ENCODE data around the gene BABAM1. TPM values are rescaled to one million over a fixed set of nuclear protein-coding genes. Genes with fewer than 3 reads are reported as not detected.

Gene BABAM1
- total and polyA plus RNA-seq, 2 experiments from 2014 or later, result 82.7 to 90.3 TPM

DNA sequence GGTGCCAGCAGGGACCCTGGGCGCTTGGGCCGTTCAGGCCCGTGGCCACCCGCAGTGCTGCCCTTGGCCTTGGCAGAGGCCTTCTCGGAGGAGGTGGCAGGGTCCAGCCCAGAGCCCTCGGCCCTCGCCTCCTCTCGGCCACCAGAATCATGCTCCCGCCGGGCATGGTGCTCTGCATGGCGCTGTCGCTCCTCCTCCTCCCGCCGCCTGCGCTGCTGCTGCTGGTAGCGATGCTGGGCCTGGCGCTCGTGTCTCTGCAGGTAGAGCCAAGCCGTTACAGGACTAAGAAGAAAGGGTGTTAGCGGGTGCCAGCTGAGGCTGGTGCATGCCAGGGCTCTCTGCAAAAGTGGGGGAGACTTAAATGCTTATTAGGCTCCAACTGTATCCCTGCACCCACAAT is 57.9 kb downstream of the BABAM1 start:
- H3K9ac ChIP-seq, result no peak overlapping the region
- 0 out of 2 replicates have a peak, but pooled peaks cover 12% of the 10 kb centered on the region for H3F3A ChIP-seq (ENCODE audit: insufficient read depth)
- H3K4me2 ChIP-seq (ENCODE audit: unreplicated experiment), result no peak overlapping the region
- no peaks in the 10 kb centered on the region for H4K20me1 ChIP-seq (ENCODE audit: insufficient read depth)
- H3K79me2 ChIP-seq (ENCODE audit: insufficient read depth), result no peaks in the 10 kb centered on the region
- no peaks in the 10 kb centered on the region for H3K4me1 ChIP-seq (ENCODE audit: insufficient read depth)
- no peak overlapping the region for H3K27ac ChIP-seq
- no peaks in the 10 kb centered on the region for H3K27me3 ChIP-seq (replicated peaks; ENCODE audit: insufficient read depth)
- DNase-seq, result no peak
- TF ChIP-seq EZH2 (IDR thresholded peaks at IDR 0.05; ENCODE audit: insufficient read depth, poor library complexity, severe bottlenecking) (no peak), EZH2phosphoT487 (IDR thresholded peaks at IDR 0.05; ENCODE audit: insufficient read depth, low read depth) (no peak)
- WGBS, 2 experiments (ENCODE audit: low coverage in 1 of 2, low lambda C conversion rate in 2 of 2, missing lambda C conversion rate in 2 of 2), result 91 to 97% methylated on average over 17 to 20 of the region's 20 CpGs
- H3K9me3 ChIP-seq (ENCODE audit: low read depth), result no peaks in the 10 kb centered on the region
- H2AFZ ChIP-seq, result no peak overlapping the region
- H3K4me3 ChIP-seq, result no peak overlapping the region
- no peaks in the 10 kb centered on the region for H3K9me2 ChIP-seq (ENCODE audit: insufficient read depth)
- in situ Hi-C loops (cut with MboI), result no loop called here
- no peaks in the 10 kb centered on the region for H3K36me3 ChIP-seq (ENCODE audit: low read depth)

DNA sequence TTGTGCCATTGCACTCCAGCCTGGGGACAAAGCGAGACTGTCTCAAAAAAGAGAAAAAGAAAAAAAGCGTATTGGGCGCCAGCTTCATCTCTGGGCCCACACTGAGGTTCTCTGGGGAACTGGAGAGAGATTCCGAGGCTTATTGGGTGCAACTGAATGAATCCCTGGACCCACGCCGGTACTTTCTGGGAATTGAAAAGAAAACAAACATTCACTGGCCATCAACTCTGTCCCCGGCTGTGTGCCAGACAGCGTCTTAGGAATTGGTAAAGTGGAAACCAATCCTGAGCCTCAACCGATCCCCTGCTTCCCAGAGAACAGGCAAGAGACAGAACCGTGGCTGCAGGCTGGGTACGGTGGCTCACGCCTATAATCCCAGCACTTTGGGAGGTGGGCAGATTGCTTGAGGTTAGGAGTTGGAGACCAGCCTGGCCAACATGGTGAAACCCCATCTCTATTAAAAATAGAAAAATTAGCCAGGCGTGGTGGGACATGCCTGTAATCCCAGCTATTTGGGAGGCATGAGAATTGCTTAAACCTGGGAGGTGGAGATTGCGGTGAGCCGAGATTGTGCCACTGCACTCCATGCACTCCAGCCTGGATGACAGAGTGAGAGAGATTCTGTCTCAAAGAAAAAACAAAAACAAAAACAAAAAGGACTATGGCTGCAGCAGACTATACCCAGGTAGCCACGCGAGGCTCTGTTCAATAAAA is 58.8 kb downstream of the BABAM1 start:
- Histone ChIP-seq H3K79me2 (ENCODE audit: insufficient read depth) (no peaks in the 10 kb centered on the region), H3K4me2 (ENCODE audit: unreplicated experiment) (no peak overlapping the region), H3K4me1 (ENCODE audit: insufficient read depth) (no peaks in the 10 kb centered on the region), H4K20me1 (ENCODE audit: insufficient read depth) (no peaks in the 10 kb centered on the region), H2AFZ (no peak overlapping the region), H3K27ac (no peak overlapping the region), H3K9ac (no peak overlapping the region), H3K9me2 (ENCODE audit: insufficient read depth) (no peaks in the 10 kb centered on the region), H3K27me3 (replicated peaks; ENCODE audit: insufficient read depth) (no peaks in the 10 kb centered on the region), H3K36me3 (ENCODE audit: low read depth) (no peaks in the 10 kb centered on the region), H3K4me3 (no peak overlapping the region), H3F3A (ENCODE audit: insufficient read depth) (0 out of 2 replicates have a peak, but pooled peaks cover 12% of the 10 kb centered on the region), H3K9me3 (ENCODE audit: low read depth) (no peaks in the 10 kb centered on the region)
- DNase-seq, result no peak
- in situ Hi-C loops (cut with MboI), result no loop called here
- TF ChIP-seq EZH2 (IDR thresholded peaks at IDR 0.05; ENCODE audit: insufficient read depth, poor library complexity, severe bottlenecking) (no peak), EZH2phosphoT487 (IDR thresholded peaks at IDR 0.05; ENCODE audit: insufficient read depth, low read depth) (no peak)
- WGBS, 2 experiments (ENCODE audit: low coverage in 1 of 2, low lambda C conversion rate in 2 of 2, missing lambda C conversion rate in 2 of 2), result 57 to 60% methylated on average over 17 of the region's 17 CpGs

DNA sequence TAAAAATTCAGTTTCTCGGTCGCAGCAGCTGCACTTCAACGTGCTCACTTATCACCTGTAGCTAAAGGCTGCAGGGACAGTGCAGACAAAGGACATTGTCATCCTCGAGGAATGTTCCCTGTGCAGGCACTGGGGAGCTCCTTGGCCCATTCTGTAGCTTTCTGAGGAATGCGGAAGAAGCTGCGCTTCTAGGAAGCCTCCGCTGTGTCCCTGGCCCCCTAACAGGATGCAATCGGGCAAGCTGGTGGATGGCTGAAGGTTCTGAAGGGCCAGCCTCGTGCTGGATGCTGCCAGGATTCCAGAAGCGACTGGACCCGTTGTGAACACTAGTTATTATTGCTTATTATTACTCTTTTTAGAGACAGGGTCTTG is 59.3 kb downstream of the BABAM1 start:
- in situ Hi-C loops (cut with MboI), result no loop called here
- WGBS, 2 experiments (ENCODE audit: low coverage in 1 of 2, low lambda C conversion rate in 2 of 2, missing lambda C conversion rate in 2 of 2), result 85% methylated on average over 11 of the region's 11 CpGs
- Histone ChIP-seq H3K4me2 (ENCODE audit: unreplicated experiment) (no peak overlapping the region), H3K4me1 (ENCODE audit: insufficient read depth) (no peaks in the 10 kb centered on the region), H3F3A (ENCODE audit: insufficient read depth) (0 out of 2 replicates have a peak, but pooled peaks cover 12% of the 10 kb centered on the region), H2AFZ (no peak overlapping the region), H3K9me3 (ENCODE audit: low read depth) (no peaks in the 10 kb centered on the region), H3K9me2 (ENCODE audit: insufficient read depth) (no peaks in the 10 kb centered on the region), H3K27me3 (replicated peaks; ENCODE audit: insufficient read depth) (no peaks in the 10 kb centered on the region), H4K20me1 (ENCODE audit: insufficient read depth) (no peaks in the 10 kb centered on the region), H3K79me2 (ENCODE audit: insufficient read depth) (no peaks in the 10 kb centered on the region), H3K4me3 (no peak overlapping the region), H3K36me3 (ENCODE audit: low read depth) (no peaks in the 10 kb centered on the region), H3K27ac (no peak overlapping the region), H3K9ac (no peak overlapping the region)
- TF ChIP-seq EZH2phosphoT487 (IDR thresholded peaks at IDR 0.05; ENCODE audit: insufficient read depth, low read depth) (no peak), EZH2 (IDR thresholded peaks at IDR 0.05; ENCODE audit: insufficient read depth, poor library complexity, severe bottlenecking) (no peak)
- DNase-seq, result no peak

DNA sequence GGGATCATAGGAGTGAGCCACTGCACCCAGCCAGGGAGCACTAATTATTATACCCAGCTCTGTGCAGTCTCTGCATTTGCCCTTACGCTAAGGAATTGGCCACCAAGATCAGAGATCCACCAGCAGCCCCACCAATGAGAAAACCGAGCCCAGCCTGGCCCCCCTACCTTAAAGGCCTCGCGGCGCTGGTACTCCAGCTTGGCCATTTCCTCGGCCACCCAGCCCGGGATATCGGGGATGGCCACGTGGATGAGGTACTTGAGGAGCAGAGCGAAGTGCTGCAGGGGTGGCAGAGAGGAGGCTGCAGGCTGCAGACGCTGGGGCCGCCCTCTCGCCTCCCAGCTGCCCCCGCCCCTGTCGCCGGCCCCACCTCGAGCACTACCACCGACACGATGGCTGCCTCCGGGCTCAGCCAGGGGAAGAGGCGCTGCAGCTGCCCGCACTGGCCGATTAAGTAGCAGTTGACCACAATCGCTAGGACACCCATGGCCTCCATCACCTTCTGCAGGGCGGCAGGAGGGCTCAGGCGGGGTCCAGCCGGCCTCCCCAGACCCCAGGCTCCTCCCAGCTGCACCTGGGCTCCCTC is 59.9 kb downstream of the BABAM1 start:
- Histone ChIP-seq H3K27ac (no peak overlapping the region), H3K36me3 (ENCODE audit: low read depth) (no peaks in the 10 kb centered on the region), H3K9me2 (ENCODE audit: insufficient read depth) (no peaks in the 10 kb centered on the region), H2AFZ (no peak overlapping the region), H4K20me1 (ENCODE audit: insufficient read depth) (no peaks in the 10 kb centered on the region), H3K9me3 (ENCODE audit: low read depth) (no peaks in the 10 kb centered on the region), H3F3A (ENCODE audit: insufficient read depth) (0 out of 2 replicates have a peak, but pooled peaks cover 12% of the 10 kb centered on the region), H3K27me3 (replicated peaks; ENCODE audit: insufficient read depth) (no peaks in the 10 kb centered on the region), H3K4me1 (ENCODE audit: insufficient read depth) (no peaks in the 10 kb centered on the region), H3K9ac (no peak overlapping the region), H3K79me2 (ENCODE audit: insufficient read depth) (no peaks in the 10 kb centered on the region), H3K4me3 (no peak overlapping the region), H3K4me2 (ENCODE audit: unreplicated experiment) (no peak overlapping the region)
- TF ChIP-seq EZH2phosphoT487 (IDR thresholded peaks at IDR 0.05; ENCODE audit: insufficient read depth, low read depth), result no peak
- no peak for TF ChIP-seq EZH2 (IDR thresholded peaks at IDR 0.05; ENCODE audit: insufficient read depth, poor library complexity, severe bottlenecking)
- DNase-seq, result no peak
- in situ Hi-C loops (cut with MboI), result no loop called here
- 93% methylated on average over 26 to 27 of the region's 27 CpGs for WGBS, 2 experiments (ENCODE audit: low coverage in 1 of 2, low lambda C conversion rate in 2 of 2, missing lambda C conversion rate in 2 of 2)
